Activated CD8-positive, alpha-beta memory T cell treated with anti-CD3 and anti-CD28 coated beads, Interleukin-2, amount 50 U/mL, for 1 hour (primary cell): ENCODE results near the gene APPBP2.
A peak's percentile ranks its signal among the peaks of the same experiment; 100 is the strongest.
"Not testable (repeated sequence)": the region's sequence is repeated elsewhere in the genome, so short reads cannot be mapped to it uniquely, and the experiment has no call there.

Experiments
- DNase-seq: peaks from one replicate; pipeline ENCODE4 v3.0.0-alpha.2; 2020; ENCODE audit errors: extremely low read depth

APPBP2 gene

DNA sequence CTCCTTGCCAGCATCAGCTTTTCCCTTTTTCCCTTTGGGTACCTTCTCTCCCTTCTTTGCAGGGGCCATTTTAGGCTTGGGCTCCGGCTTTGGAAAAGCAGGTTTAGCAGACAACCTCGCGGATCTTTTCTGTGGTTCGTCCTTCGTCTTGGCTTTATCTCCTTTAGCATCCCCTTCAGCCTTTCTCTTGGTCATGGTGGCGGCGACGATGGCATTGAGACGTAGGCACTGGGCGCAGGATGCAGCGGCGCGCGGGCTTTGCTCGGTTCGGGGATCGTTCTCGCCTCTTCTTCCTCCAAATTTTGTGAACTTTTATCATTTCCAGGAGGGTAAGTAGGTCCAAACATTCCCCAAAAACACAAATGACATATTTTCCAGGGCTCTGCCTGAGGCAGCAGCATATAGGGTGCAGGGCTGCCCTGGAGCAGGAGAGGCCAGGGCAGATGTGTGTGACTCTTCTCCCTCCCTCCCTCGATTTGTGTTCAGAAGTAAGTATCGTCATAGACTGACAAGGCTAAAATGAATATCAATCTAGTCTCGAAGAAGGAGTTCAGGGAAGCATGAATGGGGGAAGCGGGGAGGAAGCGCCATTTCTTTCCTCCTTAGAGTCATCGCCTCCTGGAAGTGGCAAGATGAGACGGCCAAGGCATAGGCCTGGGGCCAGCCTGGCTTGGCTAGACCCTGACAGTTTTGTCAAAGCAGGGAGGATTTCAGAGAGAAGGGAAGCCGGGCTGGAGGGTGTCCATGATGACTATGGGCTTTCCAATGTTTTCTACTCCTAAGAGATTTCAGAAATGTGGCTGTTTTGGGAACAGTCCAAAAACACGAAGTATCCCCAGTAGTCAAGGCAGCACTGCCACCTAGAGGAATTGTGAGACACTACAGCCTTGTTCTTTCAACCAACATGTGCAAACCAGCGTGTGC lies 90.5 kb downstream of the APPBP2 start:
- peak; percentile 22 for DNase-seq

DNA sequence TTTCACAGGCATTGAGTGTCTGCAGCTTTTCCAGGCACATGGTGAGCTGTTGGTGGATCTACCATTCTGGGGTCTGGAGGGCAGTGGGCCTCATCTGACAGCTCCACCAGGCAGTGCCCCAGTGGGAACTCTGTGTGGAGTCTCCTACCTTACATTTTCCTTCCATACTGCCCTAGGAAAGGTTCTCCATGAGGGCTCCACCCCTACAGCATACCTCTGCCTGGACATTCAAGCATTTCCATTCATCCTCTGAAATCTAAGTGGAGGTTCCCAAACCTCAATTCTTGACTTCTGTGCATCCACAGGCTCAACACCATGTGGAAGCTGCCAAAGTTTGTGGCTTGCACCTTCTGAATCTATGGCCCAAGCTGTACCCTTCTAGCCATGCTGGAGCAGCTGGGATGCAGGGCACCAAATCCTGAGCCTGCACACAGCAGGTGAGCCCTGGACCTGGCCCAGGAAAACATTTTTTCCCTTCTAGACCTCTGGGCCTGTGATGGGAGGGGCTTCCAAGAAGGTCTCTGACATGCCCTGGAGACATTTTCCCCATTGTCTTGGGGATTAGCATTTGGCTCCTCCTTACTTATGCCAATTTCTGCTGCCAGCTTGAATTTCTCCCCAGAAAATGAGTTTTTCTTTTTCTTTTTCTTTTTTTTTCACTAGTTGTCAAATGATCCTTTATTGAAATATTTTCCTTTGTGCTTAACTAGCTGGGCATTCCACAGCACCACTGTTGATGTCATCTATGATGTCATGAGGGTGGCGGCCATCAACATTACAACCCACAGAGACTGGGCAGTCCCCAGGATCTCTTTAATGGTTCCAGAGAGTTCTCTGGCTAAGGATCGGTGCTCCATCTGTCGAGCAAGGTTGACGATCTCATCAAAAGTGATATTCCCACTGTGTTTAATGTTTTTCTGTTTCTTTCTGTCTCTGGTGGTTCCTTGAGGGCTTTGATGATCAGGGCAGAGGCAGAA lies 92.7 kb downstream of the APPBP2 start:
- not testable (repeated sequence) for DNase-seq

DNA sequence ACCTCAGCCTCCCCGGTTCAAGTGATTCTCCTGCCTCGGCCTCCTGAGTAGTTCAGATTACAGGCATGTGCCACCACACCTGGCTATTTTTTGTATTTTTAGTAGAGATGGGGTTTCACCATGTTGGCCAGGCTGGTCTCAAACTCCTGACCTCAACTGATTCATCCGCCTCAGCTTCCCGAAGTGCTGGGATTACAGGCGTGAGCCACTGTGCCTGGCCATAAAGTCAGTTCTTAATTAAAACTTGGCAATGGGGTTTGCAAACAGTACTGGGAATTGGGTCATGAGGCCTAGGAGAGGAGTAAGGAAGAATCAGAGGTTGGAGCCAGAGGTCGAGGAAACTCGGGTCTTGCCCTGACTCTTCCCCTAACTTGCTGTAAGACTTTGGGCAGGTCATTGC lies 95.5 kb downstream of the APPBP2 start:
- DNase-seq: not testable (repeated sequence)

DNA sequence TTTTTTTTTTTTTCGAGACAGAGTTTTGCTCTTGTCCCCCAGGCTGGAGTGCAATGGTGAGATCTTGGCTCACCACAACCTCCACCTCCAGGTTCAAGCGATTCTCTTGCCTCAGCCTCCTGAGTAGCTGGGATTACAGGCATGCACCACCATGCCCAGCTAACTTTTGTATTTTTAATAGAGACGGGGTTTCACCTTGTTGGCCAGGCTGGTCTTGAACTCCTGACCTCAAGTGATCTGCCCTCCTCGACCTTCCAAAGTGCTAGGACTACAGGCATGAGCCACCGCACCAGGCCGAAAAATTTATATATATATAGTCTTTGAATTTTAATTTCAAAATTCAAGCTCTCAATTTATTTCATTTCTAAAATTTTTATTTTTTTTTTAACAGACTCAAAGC lies 97.6 kb downstream of the APPBP2 start:
- not testable (repeated sequence) for DNase-seq

DNA sequence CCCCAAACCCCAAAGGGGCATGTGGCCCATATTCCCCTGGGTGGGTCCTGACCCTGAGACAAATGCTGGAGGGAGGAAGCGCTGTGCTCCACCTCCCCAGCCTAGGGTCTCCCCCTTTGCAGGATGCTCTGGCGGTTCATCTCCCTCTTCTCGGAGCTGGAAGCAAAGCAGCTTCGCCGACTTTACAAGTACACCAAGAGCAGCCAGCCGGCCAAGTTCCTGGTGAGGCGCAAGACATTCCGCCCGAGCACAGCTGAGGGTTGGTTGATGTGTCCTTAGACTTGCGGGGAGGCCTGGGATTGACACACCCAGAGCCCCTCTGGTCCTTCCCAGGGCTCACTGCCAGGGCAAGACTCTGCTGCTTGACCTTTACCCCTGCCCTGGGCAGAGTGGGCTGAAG lies 99.4 kb downstream of the APPBP2 start:
- no peak for DNase-seq

DNA sequence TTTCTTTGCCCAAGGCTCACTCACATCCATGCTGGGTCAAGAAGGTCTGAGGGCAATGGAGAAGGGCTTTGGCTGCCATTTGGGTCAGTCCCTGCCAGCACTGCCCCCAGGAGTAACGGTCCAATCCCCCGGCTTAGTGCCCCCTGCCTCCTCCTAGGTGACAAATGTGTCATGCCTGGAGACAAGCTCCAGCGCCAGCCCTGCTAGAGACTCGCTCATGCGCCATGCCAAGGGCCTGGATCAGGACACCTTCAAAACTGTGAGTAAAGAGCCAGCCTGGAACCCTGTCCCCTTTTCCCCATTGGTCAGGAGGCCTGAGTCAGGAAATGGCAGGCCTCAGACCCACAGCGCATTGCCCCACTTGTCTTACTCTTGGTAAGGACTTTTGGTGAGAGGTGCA lies 100.4 kb downstream of the APPBP2 start:
- DNase-seq: no peak

DNA sequence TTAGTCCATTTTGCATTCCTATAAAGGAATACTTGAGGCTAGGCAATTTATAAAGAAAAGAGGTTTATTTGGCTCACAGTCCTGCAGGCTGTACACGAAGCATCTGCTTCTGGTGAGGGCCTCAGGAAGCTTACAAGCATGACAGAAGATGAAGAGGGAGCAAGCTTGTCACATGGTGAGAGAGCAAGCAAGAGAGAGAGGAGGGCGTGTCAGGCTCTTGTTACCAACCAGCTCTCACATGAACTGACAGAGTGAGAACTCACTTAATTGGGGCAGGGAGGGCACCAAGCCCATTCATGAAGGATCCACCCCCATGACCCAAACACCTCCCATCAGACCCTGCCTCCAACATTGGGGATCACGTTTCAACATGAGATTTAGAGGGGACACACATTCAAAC lies 102.2 kb downstream of the APPBP2 start:
- DNase-seq: no peak

DNA sequence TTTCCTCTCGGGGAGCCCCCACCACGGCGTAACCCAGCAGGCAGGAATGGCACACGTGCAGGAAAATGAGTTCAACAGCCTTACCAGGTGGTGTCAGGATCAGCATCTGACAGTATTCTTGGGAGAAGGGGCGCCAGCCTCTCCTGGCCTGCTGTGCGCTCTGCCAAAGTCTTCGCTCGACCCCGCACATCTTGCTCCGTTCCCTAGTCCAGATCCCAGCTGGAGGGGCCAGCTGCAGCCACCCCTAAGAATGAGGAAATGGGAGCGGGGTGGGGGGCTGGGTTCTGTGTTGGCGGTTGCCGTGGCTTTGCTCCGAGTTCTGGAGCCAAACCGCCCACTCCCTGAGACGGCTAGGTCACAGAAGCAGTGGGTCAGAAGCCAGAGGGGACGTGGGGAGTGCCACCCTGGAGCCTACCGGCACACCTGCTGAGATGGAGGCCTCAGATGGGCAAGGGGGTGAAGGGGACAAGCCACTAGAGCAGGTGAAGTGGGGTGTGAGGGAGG lies 103.8 kb downstream of the APPBP2 start, which contains the start of gene CHCT1:
TSS of gene CHCT1 (plus strand) at position 328 of the 504 bp plus-strand sequence. CDS start at position 432, 104 bp downstream.
- DNase-seq: no peak

DNA sequence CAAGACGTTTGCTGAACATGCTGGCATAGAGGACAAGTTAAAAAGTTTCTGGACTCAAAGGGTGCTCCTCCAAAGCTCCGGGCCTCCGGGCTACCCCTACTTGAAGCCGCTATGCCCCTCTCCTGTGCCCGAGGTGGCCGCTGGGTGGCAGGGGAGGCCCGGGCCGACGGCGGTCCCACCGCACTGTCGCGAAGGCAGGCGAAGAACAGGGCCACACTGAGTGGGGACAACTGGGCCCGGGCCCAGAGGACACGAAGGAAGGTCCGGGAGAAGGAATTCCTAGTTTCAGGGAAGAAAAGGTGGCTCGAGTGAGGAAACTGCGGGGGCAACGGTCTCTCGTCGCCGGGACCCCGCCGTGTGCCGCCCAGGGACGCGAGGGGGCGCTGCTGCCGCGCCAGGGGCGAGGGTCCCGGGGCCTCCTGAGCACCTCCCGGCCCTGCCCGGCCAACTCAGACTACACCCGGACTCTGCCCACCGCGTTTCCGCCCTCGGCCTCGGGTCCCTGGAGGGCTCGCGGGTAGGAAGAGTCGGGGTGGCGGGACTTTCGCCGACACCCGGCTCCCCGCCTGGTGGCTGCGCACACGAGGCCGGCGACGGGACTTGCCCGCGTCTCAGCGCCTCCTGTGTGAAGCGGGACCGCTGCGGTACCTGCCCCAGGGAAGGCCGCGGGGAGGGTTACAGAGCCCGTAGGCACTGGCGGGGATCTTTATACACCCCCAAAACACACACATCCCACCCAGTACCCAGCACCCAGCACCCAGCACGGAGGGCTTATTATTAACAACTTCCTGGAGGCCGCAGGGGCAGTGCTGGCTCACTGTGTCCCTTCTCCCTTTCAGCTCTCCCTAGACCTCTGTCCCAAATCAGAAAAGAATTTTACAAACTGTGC lies 104.5 kb downstream of the APPBP2 start:
- peak; percentile 22 for DNase-seq

DNA sequence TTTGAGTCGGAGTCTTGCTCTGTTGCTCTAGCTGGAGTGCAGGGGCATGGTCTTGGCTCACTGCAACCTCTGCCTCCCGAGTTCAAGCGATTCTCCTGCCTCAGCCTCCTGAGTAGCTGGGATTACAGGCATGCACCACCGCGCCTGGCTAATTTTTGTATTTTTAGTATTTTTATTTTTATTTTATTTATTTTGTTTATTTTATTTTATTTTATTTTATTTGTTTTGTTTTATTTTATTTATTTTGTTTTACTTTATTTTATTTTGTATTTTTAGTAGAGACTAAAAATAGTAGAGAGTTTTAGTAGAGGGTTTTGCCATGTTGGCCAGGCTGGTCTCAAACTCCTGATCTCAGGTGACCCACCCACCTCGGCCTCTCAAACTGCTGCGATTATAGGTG lies 106.2 kb downstream of the APPBP2 start:
- not testable (repeated sequence) for DNase-seq

DNA sequence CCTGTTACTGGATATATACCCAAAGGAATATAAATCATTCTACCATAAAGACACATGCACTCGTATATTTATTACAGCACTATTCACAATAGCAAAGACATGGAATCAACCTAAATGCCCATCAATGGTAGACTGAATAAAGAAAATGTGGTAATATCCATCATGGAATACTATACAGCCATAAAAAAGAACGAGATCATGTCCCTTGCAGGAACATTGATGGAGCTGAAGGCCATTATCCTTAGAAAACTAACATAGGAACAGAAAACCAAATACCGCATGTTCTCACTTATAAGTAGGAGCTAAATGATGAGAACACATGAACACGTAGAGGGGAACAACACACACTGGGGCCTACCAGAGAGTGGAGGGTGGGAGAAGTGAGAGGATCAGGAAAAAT lies 107.0 kb downstream of the APPBP2 start:
- not testable (repeated sequence) for DNase-seq

DNA sequence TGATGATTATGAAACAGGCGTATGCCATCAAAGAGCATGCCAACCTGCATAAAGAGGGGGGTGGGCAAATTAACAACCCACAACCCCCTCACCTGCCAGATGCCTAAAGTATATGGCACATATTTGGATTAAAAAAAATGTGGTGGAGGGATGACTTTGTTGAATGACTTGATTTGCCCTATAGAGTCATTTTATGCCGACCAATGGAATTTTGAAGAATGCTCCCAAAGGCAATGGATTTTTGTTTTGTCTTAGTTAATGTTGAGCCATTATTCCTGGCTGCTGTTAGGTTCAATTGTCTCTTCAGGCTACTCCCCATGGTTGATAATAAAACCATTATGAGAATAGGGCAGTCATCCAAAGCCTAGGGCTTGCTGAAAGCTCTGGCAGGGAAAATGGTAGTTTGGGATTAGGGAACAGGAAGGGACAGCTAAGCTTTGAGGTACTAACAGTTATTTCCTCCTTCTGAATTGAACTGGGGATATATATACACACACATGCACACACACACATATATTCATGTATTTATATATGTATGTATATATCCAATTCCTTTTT lies 109.6 kb downstream of the APPBP2 start:
- DNase-seq: no peak

DNA sequence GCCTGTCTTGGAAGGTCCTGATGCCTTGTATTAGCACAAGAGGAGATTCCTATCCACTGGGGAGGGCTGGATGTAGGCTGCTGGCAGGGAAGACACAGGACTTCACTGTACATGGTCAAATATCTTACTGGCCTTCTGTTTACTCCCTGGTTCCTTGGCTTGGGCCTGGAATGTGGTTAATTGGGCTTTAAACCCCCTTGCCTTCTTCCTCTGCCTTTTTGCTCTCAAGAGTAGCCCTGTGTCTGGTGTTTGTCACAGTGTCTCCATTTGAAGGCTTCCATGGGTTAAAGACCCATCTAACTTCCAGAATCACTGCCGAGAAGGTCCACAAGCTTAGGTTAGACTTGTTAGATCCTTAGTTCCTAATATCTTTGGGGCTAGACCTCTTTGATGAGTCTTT lies 110.9 kb downstream of the APPBP2 start:
- DNase-seq: no peak

DNA sequence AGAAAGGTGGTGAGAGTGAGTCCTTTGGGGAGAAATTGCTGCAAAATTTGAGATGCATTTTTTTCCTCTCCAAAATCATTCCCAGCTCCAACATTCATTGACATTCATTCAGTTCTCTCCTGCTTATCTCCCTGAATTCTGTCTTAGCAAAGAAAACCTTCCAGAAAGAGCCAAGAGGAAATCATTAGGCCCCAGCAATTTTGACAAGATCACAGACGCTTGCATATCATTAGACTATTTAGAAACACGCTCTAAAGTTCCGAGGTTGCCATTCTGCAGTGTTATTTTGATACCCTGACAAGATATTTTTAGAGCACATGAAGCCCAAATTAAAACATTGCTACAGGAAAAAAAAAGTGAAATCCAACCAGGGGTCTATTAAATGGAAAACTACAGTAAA lies 113.3 kb downstream of the APPBP2 start:
- DNase-seq: no peak

DNA sequence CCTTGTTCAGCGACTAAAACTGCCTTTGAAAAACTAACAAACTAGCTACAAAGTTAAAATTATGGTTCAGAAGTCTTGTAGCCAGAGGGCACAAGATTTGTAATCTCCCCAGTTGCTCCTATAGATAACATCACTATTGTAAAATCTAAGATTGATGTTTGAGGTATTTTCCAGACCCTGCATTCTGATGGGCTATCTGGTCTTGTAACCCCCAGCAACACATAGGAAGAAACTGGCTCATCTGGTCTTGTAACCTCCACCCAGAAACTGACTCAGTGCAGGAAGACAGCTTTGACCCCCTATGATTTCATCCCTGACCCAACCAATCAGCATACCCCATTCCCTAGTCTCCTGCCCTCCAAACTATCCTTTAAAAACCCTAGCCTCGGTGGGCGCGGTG lies 116.0 kb downstream of the APPBP2 start:
- no peak for DNase-seq

DNA sequence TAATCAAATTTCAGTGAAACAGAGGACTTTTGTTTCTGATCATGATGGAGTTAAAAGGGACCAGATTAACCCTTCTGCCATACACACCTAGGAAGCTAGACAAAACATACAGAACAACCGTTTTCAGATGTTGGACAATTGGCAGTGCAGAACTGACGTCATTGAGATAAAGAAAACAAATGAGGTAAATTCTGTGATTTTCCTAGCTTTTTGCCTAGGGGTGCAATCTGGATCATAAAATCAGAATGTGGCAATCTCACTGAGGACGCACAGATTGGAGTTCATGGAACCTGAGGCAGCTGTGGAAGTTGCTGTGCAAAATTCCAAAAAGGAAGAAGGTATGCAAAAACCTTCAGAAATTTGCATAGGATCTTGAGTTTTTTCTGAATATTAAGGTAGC lies 119.2 kb downstream of the APPBP2 start:
- no peak for DNase-seq

DNA sequence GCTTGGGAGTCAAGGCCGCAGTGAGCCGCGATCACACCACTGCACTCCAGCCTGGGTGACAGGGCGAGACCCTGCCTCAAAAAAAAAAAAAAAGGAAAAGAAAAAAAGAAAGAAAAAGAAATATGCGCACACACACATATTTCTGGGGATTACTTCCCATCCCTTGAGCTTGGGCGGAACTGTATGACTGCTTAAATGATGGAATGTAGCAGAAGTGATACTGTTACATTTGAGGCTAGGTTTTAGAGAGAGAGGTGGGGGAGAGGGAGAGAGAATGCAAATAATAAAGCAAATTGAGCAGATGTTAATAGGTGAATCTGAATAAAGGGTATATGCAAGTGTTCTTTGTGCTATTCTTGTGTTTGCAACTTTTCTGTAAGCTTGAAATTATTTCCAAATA lies 122.1 kb downstream of the APPBP2 start:
- DNase-seq: no peak

DNA sequence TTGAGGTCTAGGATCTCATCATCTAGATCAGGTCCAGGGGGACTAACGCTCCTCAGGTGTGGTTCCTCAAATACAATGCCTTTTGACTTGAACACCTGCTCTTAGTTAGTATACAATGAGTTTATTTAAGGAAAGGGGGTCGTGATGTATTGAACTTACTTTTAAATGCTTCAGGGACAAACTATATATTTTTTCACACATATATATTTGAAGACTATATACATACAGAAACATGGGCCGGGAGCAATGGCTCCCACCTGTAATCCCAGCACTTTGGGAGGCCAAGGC lies 122.6 kb downstream of the APPBP2 start:
- DNase-seq: no peak

DNA sequence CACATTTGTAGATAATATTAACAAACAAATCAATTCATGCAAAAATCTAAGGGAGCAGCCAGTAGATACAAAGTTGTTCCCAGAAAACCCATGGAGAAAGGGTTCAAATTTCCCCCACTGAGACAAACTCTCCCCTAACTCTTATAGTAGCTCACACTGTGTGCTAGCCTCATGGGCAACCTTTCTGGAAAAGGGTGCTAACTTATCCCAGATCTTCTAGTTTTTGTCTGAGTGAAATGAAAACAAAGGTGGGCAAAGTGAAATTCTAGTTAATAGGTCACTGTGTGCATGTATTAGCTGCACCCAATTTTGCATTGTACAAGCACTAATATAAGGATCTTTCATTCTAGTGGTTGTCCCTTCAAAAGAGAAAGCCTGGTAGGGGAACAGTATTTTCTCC lies 124.2 kb downstream of the APPBP2 start:
- no peak for DNase-seq

DNA sequence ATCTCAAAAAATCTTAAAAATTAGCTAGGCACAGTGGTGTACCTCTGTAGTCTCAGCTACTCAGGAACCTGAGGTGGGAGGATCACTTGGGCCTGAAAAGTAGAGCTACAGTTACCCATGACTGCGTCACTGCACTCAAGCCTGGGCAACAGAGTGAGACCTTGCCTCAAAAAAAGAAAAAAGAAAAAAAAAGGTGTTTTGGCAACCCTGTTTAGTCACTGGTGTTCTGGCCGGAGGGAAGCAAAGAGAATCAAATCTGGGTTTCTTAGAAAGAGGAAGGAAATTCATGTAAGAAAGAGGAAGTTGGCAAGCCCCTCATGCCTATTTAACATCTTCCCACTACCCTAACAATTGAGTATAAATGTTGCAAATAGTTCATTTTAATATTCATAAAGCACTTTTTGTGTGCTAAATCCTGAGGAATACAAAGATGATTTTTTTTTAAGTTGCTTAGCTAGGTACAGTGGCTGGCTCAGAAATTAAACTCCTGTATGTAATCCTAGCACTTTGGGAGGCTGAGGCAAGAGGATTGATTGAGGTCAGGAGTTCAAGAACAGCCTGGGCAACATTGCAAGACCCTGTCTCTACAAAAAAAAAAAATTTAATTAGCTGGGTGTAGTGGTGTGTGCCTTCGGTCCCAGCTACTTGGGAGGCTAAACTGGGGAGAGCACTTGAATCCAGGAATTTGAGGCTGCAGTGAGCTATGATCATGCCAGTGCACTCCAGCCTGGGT lies 127.6 kb downstream of the APPBP2 start:
- no peak for DNase-seq
